H1 (cell line): ENCODE measurements around the gene PTPMT1. TPM values are rescaled to one million over a fixed set of nuclear protein-coding genes. Genes with fewer than 3 reads are reported as not detected.

Source experiments
- CTCF ChIA-PET: fragments of 300-600 bp; sonication (Branson Sonifier 250); formaldehyde crosslinking; loops from one replicate; lab custom pipeline; 2021; ENCODE audit not compliant: partially characterized antibody; lab: Charles Lee
- POLR2A ChIA-PET: fragments of 300-600 bp; sonication (Branson Sonifier 250); formaldehyde crosslinking; loops from one replicate; lab custom pipeline; 2021; ENCODE audit warnings: inconsistent platforms; ENCODE audit not compliant: partially characterized antibody; lab: Charles Lee
- DNase-seq, 2 experiments: peaks; one replicate each; pipeline versions ENCODE4 v3.0.0 to v3.0.0-alpha.2; 2010 to 2022; ENCODE audit warnings: low spot score in 2 of 2, low read depth in 1 of 2, mixed read lengths in 1 of 2
- FAIRE-seq: peaks from 2 replicates; lab custom pipeline; 2011; peaks lifted over from hg19 to GRCh38; lab: Jason Lieb, UNC
- H2AFZ ChIP-seq: 2 replicates; pipeline ENCODE4 v1.8.1; 2012; ENCODE audit warnings: low read length, inconsistent platforms
- H2AK5ac ChIP-seq: 2 replicates; pipeline ENCODE4 v1.6.1; 2013; ENCODE audit warnings: low read depth, low read length
- H2BK120ac ChIP-seq: replicated peaks from 2 replicates; pipeline ENCODE3; 2013; ENCODE audit warnings: low read depth, low read length, inconsistent platforms
- H2BK12ac ChIP-seq: 2 replicates; pipeline ENCODE4 v1.6.1; 2013; ENCODE audit warnings: low read depth, low read length
- H2BK15ac ChIP-seq: 2 replicates; pipeline ENCODE4 v1.6.1; 2013; ENCODE audit warnings: low read length
- H2BK20ac ChIP-seq: 2 replicates; pipeline ENCODE4 v1.6.1; 2013; ENCODE audit warnings: low read length
- H2BK5ac ChIP-seq: 2 replicates; pipeline ENCODE4 v1.6.1; 2013; ENCODE audit warnings: low read depth, low read length
- H3K14ac ChIP-seq: 2 replicates; pipeline ENCODE4 v1.6.1; 2013; ENCODE audit warnings: inconsistent platforms; ENCODE audit not compliant: insufficient read length
- H3K18ac ChIP-seq: 2 replicates; pipeline ENCODE4 v1.6.1; 2013; ENCODE audit warnings: low read length; ENCODE audit errors: extremely low read depth
- H3K23ac ChIP-seq: 2 replicates; pipeline ENCODE4 v1.6.1; 2013; ENCODE audit warnings: inconsistent platforms; ENCODE audit not compliant: insufficient read length
- H3K23me2 ChIP-seq: 2 replicates; pipeline ENCODE4 v1.6.1; 2013; ENCODE audit warnings: low read depth, low read length
- H3K27ac ChIP-seq: 2 replicates; pipeline ENCODE4 v1.6.1; 2011; ENCODE audit warnings: low read depth, low read length, inconsistent platforms
- H3K27me3 ChIP-seq, 4 experiments: replicated peaks in 1 of 4; 1 replicate in 1 of 4; 2 replicates in 3 of 4; pipeline versions ENCODE4 v1.6.1 to v1.8.1; 2011 to 2013; ENCODE audit warnings: low read length in 3 of 4, mild to moderate bottlenecking in 3 of 4, inconsistent platforms in 2 of 4, mixed read lengths in 2 of 4, moderate library complexity in 1 of 4; ENCODE audit not compliant: control insufficient read depth in 3 of 4, insufficient read depth in 3 of 4; ENCODE audit errors: extremely low read depth in 1 of 4
- H3K36me3 ChIP-seq, 4 experiments: 2 replicates each; pipeline versions ENCODE4 v1.6.1 to v1.8.1; 2011 to 2013; ENCODE audit warnings: mild to moderate bottlenecking in 4 of 4, low read length in 3 of 4, moderate library complexity in 2 of 4, control low read depth in 1 of 4, inconsistent platforms in 1 of 4; ENCODE audit not compliant: insufficient read depth in 4 of 4, control insufficient read depth in 2 of 4
- H3K4ac ChIP-seq: replicated peaks from 2 replicates; pipeline ENCODE3; 2013; ENCODE audit warnings: low read length, low read depth, mixed read lengths, inconsistent platforms; ENCODE audit not compliant: insufficient read length
- H3K4me1 ChIP-seq, 4 experiments: replicated peaks in 1 of 4; 1 replicate in 1 of 4; 2 replicates in 3 of 4; pipeline versions ENCODE4 v1.6.1 to v1.8.1; 2011 to 2013; ENCODE audit warnings: low read length in 3 of 4, inconsistent platforms in 2 of 4, mixed read lengths in 1 of 4; ENCODE audit not compliant: insufficient read depth in 4 of 4, control insufficient read depth in 3 of 4
- H3K4me2 ChIP-seq, 2 experiments: 2 replicates each; pipeline versions ENCODE4 v1.6.1 to v1.8.1; 2011 to 2013; ENCODE audit warnings: low read depth in 2 of 2, low read length in 2 of 2, control low read depth in 1 of 2, inconsistent platforms in 1 of 2, mild to moderate bottlenecking in 1 of 2; ENCODE audit not compliant: insufficient read depth in 1 of 2
- H3K4me3 ChIP-seq, 4 experiments: fragments of 200-600, 300-600 bp in 1 of 4; sonication (generic), shearing (Covaris generic), sonication (Bioruptor Twin) in 1 of 4; 2 replicates each; pipeline versions ENCODE4 v1.5.1 to v1.8.1; 2011 to 2016; ENCODE audit warnings: low read length in 4 of 4, low read depth in 3 of 4, control low read depth in 2 of 4, inconsistent platforms in 2 of 4, mild to moderate bottlenecking in 2 of 4, mixed read lengths in 1 of 4, moderate library complexity in 1 of 4; ENCODE audit not compliant: insufficient read depth in 2 of 4; ENCODE audit errors: extremely low read depth in 1 of 4
- H3K56ac ChIP-seq: replicated peaks from 2 replicates; pipeline ENCODE3; 2013; ENCODE audit warnings: low read depth, mild to moderate bottlenecking, mixed read lengths, low read length, inconsistent platforms; ENCODE audit not compliant: insufficient read length
- H3K79me1 ChIP-seq: 2 replicates; pipeline ENCODE4 v1.6.1; 2013; ENCODE audit warnings: low read depth, low read length, control low read depth
- H3K79me2 ChIP-seq, 2 experiments: 2 replicates each; pipeline versions ENCODE4 v1.6.1 to v1.8.1; 2012 to 2013; ENCODE audit warnings: low read length in 2 of 2, mild to moderate bottlenecking in 2 of 2, inconsistent platforms in 1 of 2; ENCODE audit not compliant: insufficient read depth in 2 of 2, control insufficient read depth in 1 of 2
- H3K9ac ChIP-seq, 4 experiments: replicated peaks in 1 of 4; 1 replicate in 1 of 4; 2 replicates in 3 of 4; pipeline versions ENCODE4 v1.6.1 to v1.8.1; 2011 to 2013; ENCODE audit warnings: low read depth in 3 of 4, low read length in 3 of 4, control low read depth in 2 of 4, mild to moderate bottlenecking in 2 of 4, moderate library complexity in 2 of 4, inconsistent platforms in 1 of 4; ENCODE audit errors: extremely low read depth in 1 of 4
- H3K9me3 ChIP-seq, 2 experiments: 2 replicates each; pipeline versions ENCODE4 v1.6.1 to v1.8.1; 2012 to 2013; ENCODE audit warnings: mild to moderate bottlenecking in 2 of 2, moderate library complexity in 2 of 2, control low read depth in 1 of 2, inconsistent platforms in 1 of 2, low read depth in 1 of 2, low read length in 1 of 2, mixed read lengths in 1 of 2; ENCODE audit not compliant: insufficient read depth in 2 of 2
- H4K20me1 ChIP-seq, 2 experiments: replicated peaks in 1 of 2; 2 replicates each; pipeline versions ENCODE3 to v1.8.1; 2011 to 2013; ENCODE audit warnings: inconsistent platforms in 2 of 2, low read length in 2 of 2, mild to moderate bottlenecking in 1 of 2; ENCODE audit not compliant: insufficient read depth in 2 of 2, control insufficient read depth in 1 of 2
- H4K5ac ChIP-seq: 2 replicates; pipeline ENCODE4 v1.6.1; 2013; ENCODE audit warnings: low read length, low read depth, mixed read lengths, inconsistent platforms; ENCODE audit not compliant: insufficient read length
- H4K8ac ChIP-seq: 2 replicates; pipeline ENCODE4 v1.8.0; 2013; ENCODE audit warnings: mild to moderate bottlenecking, moderate library complexity, low read length, inconsistent platforms; ENCODE audit not compliant: insufficient read depth; ENCODE audit errors: extremely low read depth
- H4K91ac ChIP-seq: replicated peaks from 2 replicates; pipeline ENCODE3; 2013; ENCODE audit warnings: low read length, mixed read lengths, inconsistent platforms; ENCODE audit not compliant: insufficient read length
- BACH1 ChIP-seq: IDR thresholded peaks from 2 replicates; pipeline ENCODE4 v1.6.1; 2012; ENCODE audit warnings: low read length, improper control_type of control experiment
- BRCA1 ChIP-seq: IDR thresholded peaks from 2 replicates; pipeline ENCODE4 v1.6.1; 2012; ENCODE audit warnings: low read depth, low read length, improper control_type of control experiment
- JUND ChIP-seq: IDR thresholded peaks from 2 replicates; pipeline ENCODE4 v1.6.1; 2011; ENCODE audit warnings: mild to moderate bottlenecking, improper control_type of control experiment, low read length
- RXRA ChIP-seq: IDR thresholded peaks from 2 replicates; pipeline ENCODE4 v1.6.1; 2011; ENCODE audit warnings: low read depth, mild to moderate bottlenecking, low read length, moderate library complexity; ENCODE audit not compliant: insufficient read depth
- SAP30 ChIP-seq: fragments of 300-600 bp; sonication (generic); IDR thresholded peaks from 2 replicates; pipeline ENCODE4 v1.7.1; 2012; ENCODE audit warnings: low read length, moderate library complexity, mild to moderate bottlenecking, inconsistent platforms; ENCODE audit not compliant: insufficient read depth, insufficient replicate concordance
- SP2 ChIP-seq: IDR thresholded peaks from 2 replicates; pipeline ENCODE4 v1.6.1; 2012; ENCODE audit warnings: mild to moderate bottlenecking, low read length, inconsistent platforms
- SP4 ChIP-seq: IDR thresholded peaks from 2 replicates; pipeline ENCODE4 v1.6.1; 2012; ENCODE audit warnings: low read length, inconsistent platforms
- SUZ12 ChIP-seq: fragments of 200-600 bp; sonication (generic); IDR thresholded peaks from 2 replicates; pipeline ENCODE4 v1.6.1; 2012; ENCODE audit warnings: mild to moderate bottlenecking, inconsistent platforms, low read length, moderate library complexity, mixed read lengths
- YY1 ChIP-seq: IDR thresholded peaks from 2 replicates; pipeline ENCODE4 v1.6.1; 2011; ENCODE audit warnings: low read depth, mild to moderate bottlenecking, low read length
- WGBS, 2 experiments: shearing (Covaris generic) in 1 of 2; methylation state at CpG; one replicate each; pipeline versions ENCODE4 v1.1.6 to v1.1.7; 2013 to 2015; ENCODE audit warnings: low lambda C conversion rate in 2 of 2, mixed read lengths in 2 of 2, inconsistent platforms in 1 of 2, low coverage in 1 of 2, missing lambda C conversion rate in 1 of 2; ENCODE audit not compliant: insufficient replicate concordance in 2 of 2, insufficient coverage in 1 of 2, insufficient read length in 1 of 2; ENCODE audit errors: extremely low coverage in 1 of 2, missing lambda C conversion rate in 1 of 2; 5-methylcytosine and 5-hydroxymethylcytosine counted together
- polyA plus RNA-seq, 7 experiments: library from polyadenylated mRNA; depleted of rRNA in 3 of 7; stranded (reverse) in 5 of 7; unstranded in 2 of 7; fragments of >200 nt in 5 of 7; fragments of 200-250 nt in 2 of 7; gene quantifications; 1 replicate in 5 of 7; 2 replicates in 1 of 7; 4 replicates in 1 of 7; pipeline versions ENCODE4 v1.2.1 to v1.2.3, GENCODE V29; 2011 to 2013; ENCODE audit warnings: missing spikeins in 2 of 7, mixed read lengths in 2 of 7
- total RNA-seq: library from RNA; stranded (reverse); fragmentation: NEBNext Ultra II Directional; extraction: Animal tissue kit (Norgen Biotek cat#: 25700); gene quantifications from 2 replicates; pipeline ENCODE4 v1.2.1, GENCODE V29; 2021

The PTPMT1 gene
- total and polyA plus RNA-seq, 2 of the 8 experiments (the other 6 are each of a cell fraction or from before 2014, with no cell fraction given), result 44.8 to 105 TPM

- ChIA-PET CTCF (interaction anchor here (0.6 to 1.7 kb wide), 4 partner anchors 12 to 57 kb away, joined by 3 to 6 read pairs (median 3); partner anchors contain the start of genes KBTBD4 and NDUFS3), POLR2A (interaction anchor here (0.6 to 6.6 kb wide), 20 partner anchors 9 to 147 kb away, joined by 3 to 83 read pairs (median 5); partner anchors contain the start of genes C1QTNF4, CELF1, KBTBD4 and NDUFS3)
- H3K23ac ChIP-seq, result no peak overlapping the region
- H3K36me3 ChIP-seq, result peaks cover 0 to 8% (median 0%) of the 10 kb centered on the region in 4 experiments; a peak in 3 of 8 replicates
- peaks cover 0 to 2% of the 10 kb centered on the region in 2 experiments for H4K20me1 ChIP-seq
- H3K14ac ChIP-seq, result no peak overlapping the region
- H4K91ac ChIP-seq, result peak overlapping the region; percentile 22
- no peak overlapping the region for H2BK12ac ChIP-seq
- 0 out of 2 replicates have a peak overlapping the region, but pooled peaks have one; percentile 46 for H2BK15ac ChIP-seq
- 20% methylated on average over 7 of the region's 11 CpGs; no CpG with 5 or more reads in 1 of the 2 experiments for WGBS, 2 experiments
- H3K27ac ChIP-seq, result peak overlapping the region; percentile 53; the same call in 1 of the 2 replicates
- H2AFZ ChIP-seq, result peak overlapping the region; percentile 36
- H2AK5ac ChIP-seq, result no peak overlapping the region
- no peak for DNase-seq
- peak overlapping the region; percentile 84; the same call in 1 of the 2 replicates for H4K8ac ChIP-seq
- peak overlapping the region; percentile 60 to 77 for H3K4me2 ChIP-seq
- no peak overlapping the region for H3K4ac ChIP-seq
- H4K5ac ChIP-seq, result peak overlapping the region; percentile 15
- H2BK20ac ChIP-seq, result no peak overlapping the region
- H3K79me1 ChIP-seq, result peaks cover 3% of the 10 kb centered on the region; the same call in 1 of the 2 replicates
- H3K27me3 ChIP-seq, result no peaks in the 10 kb centered on the region
- peaks cover 0 to 13% of the 10 kb centered on the region in 2 experiments; a peak in 2 of 4 replicates for H3K79me2 ChIP-seq
- H2BK120ac ChIP-seq, result peak overlapping the region; percentile 59
- peaks cover 3% of the 10 kb centered on the region; the same call in 1 of the 2 replicates for H3K23me2 ChIP-seq
- peak overlapping the region; percentile 40 for H3K56ac ChIP-seq
- peak overlapping the region; percentile 87; the same call in 1 of the 2 replicates for H3K18ac ChIP-seq
- TF ChIP-seq YY1, result no peak
- no peak for TF ChIP-seq BACH1
- TF ChIP-seq SUZ12, result no peak
- TF ChIP-seq JUND, result no peak
- TF ChIP-seq SP4, result no peak
- TF ChIP-seq SP2, result no peak
- TF ChIP-seq SAP30, result no peak
- TF ChIP-seq BRCA1, result no peak
- TF ChIP-seq RXRA, result no peak
- no peak overlapping the region; the same call in 1 of the 2 replicates for H2BK5ac ChIP-seq
- H3K4me1 ChIP-seq, result peaks cover 0 to 3% (median 1%) of the 10 kb centered on the region in 4 experiments; a peak in 1 of 7 replicates
- FAIRE-seq, result no peak
- H3K9ac ChIP-seq, result peak overlapping the region in 3 of 4 experiments; percentile 92 to 96 (median 95); a peak in 5 of 7 replicates
- no peaks in the 10 kb centered on the region for H3K9me3 ChIP-seq
- peak overlapping the region; percentile 44 to 96 (median 95) for H3K4me3 ChIP-seq
These were observed 463 bp upstream of the PTPMT1 start for GRCh38 chr11:47564933-47565339.
